GM20000 (cell line): Measurements from ENCODE around the gene RANBP3L.

Source experiments
- DNase-seq: peaks from one replicate; pipeline ENCODE4 v3.0.0; 2012; ENCODE audit warnings: low spot score
- CTCF ChIP-seq: IDR thresholded peaks from 2 replicates; pipeline ENCODE4 v1.5.1; 2012; ENCODE audit warnings: mild to moderate bottlenecking, control low read depth; ENCODE audit errors: extremely low read depth, missing control alignments

RANBP3L gene

GRCh38 chr5:36232533-36232932 is 69.2 kb downstream of the RANBP3L start:
- TF ChIP-seq CTCF, result no peak
- DNase-seq, result no peak

- no peak for DNase-seq
- TF ChIP-seq CTCF, result no peak
Observed at GRCh38 chr5:36230151-36230790, 71.4 kb downstream of the RANBP3L start.

GRCh38 chr5:36228505-36228904 is 73.2 kb downstream of the RANBP3L start:
- TF ChIP-seq CTCF, result no peak
- no peak for DNase-seq

GRCh38 chr5:36227046-36227445 is 74.7 kb downstream of the RANBP3L start:
- no peak for DNase-seq
- TF ChIP-seq CTCF, result no peak

GRCh38 chr5:36222620-36223019 is 79.1 kb downstream of the RANBP3L start:
- TF ChIP-seq CTCF, result no peak
- no peak for DNase-seq

- TF ChIP-seq CTCF, result no peak
- no peak for DNase-seq
Observed at GRCh38 chr5:36217988-36218387, 83.7 kb downstream of the RANBP3L start.

GRCh38 chr5:36217567-36217966 is 84.1 kb downstream of the RANBP3L start:
- TF ChIP-seq CTCF, result no peak
- no peak for DNase-seq
